Ishikawa (cell line): Measurements from ENCODE around the gene UHRF2.

Experiments
- CEBPB ChIP-seq: IDR thresholded peaks from 2 replicates; pipeline ENCODE4 v1.6.1; 2012
- CREB1 ChIP-seq: IDR thresholded peaks from 2 replicates; pipeline ENCODE4 v1.6.1; 2012; ENCODE audit warnings: low read depth
- EGR1 ChIP-seq: IDR thresholded peaks from 2 replicates; pipeline ENCODE4 v1.6.1; 2012
- EP300 ChIP-seq: IDR thresholded peaks from 2 replicates; pipeline ENCODE4 v1.6.1; 2012; ENCODE audit warnings: borderline replicate concordance
- FOXM1 ChIP-seq: IDR thresholded peaks from 2 replicates; pipeline ENCODE4 v1.6.1; 2012; ENCODE audit warnings: low read depth, borderline replicate concordance
- NFIC ChIP-seq: IDR thresholded peaks from 2 replicates; pipeline ENCODE4 v1.6.1; 2012
- RAD21 ChIP-seq: IDR thresholded peaks from 2 replicates; pipeline ENCODE4 v1.6.1; 2012; ENCODE audit warnings: low read depth
- REST ChIP-seq: IDR thresholded peaks from 2 replicates; pipeline ENCODE4 v1.6.1; 2012; ENCODE audit warnings: low read depth, mild to moderate bottlenecking
- TAF1 ChIP-seq: IDR thresholded peaks from 2 replicates; pipeline ENCODE4 v1.6.1; 2012; ENCODE audit warnings: low read depth, mild to moderate bottlenecking
- TCF12 ChIP-seq: IDR thresholded peaks from 2 replicates; pipeline ENCODE4 v1.6.1; 2012; ENCODE audit warnings: low read depth
- TEAD4 ChIP-seq: IDR thresholded peaks from 2 replicates; pipeline ENCODE4 v1.6.1; 2012
- USF1 ChIP-seq: IDR thresholded peaks from 2 replicates; pipeline ENCODE4 v1.6.1; 2012
- YY1 ChIP-seq: IDR thresholded peaks from 2 replicates; pipeline ENCODE4 v1.6.1; 2012; ENCODE audit warnings: low read depth
- ZBTB7A ChIP-seq: IDR thresholded peaks from 2 replicates; pipeline ENCODE4 v1.6.1; 2012; ENCODE audit warnings: low read depth
- TF ChIP-seq, protein P1 (sequence below): IDR thresholded peaks from 2 replicates; pipeline ENCODE4 v1.6.1; 2012

UHRF2 gene

GRCh38 chr9:6461619-6462018 is 48.6 kb downstream of the UHRF2 start:
- TF ChIP-seq EGR1 (no peak), TAF1 (no peak), REST (no peak), EP300 (no peak), USF1 (no peak), ZBTB7A (no peak), RAD21 (no peak), CREB1 (no peak), TCF12 (no peak), YY1 (no peak)
- TF ChIP-seq, protein P1, sequence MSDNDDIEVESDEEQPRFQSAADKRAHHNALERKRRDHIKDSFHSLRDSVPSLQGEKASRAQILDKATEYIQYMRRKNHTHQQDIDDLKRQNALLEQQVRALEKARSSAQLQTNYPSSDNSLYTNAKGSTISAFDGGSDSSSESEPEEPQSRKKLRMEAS, result no peak

- TF ChIP-seq RAD21 (no peak), REST (no peak), TEAD4 (0 out of 2 replicates have a peak, but pooled peaks have one; percentile 9)
These were observed 54.1 kb downstream of the UHRF2 start for GRCh38 chr9:6467006-6467625.

GRCh38 chr9:6471231-6471850 is 58.3 kb downstream of the UHRF2 start:
- no peak for TF ChIP-seq ZBTB7A
- TF ChIP-seq YY1, result no peak
- no peak for TF ChIP-seq CEBPB
- no peak for TF ChIP-seq NFIC
- no peak for TF ChIP-seq USF1
- no peak for TF ChIP-seq FOXM1
- no peak for TF ChIP-seq TAF1
- TF ChIP-seq RAD21, result no peak
- TF ChIP-seq TEAD4, result no peak
- TF ChIP-seq EGR1, result no peak

GRCh38 chr9:6473151-6473550 is 60.2 kb downstream of the UHRF2 start:
- TF ChIP-seq RAD21, result no peak
- TF ChIP-seq TEAD4, result no peak
- no peak for TF ChIP-seq EP300
- TF ChIP-seq TCF12, result no peak
- no peak for TF ChIP-seq NFIC
- TF ChIP-seq ZBTB7A, result no peak
- no peak for TF ChIP-seq CREB1
- TF ChIP-seq, protein P1, result no peak

- no peak for TF ChIP-seq RAD21
- no peak for TF ChIP-seq CREB1
- no peak for TF ChIP-seq USF1
- TF ChIP-seq CEBPB, result no peak
- TF ChIP-seq NFIC, result no peak
- no peak for TF ChIP-seq TAF1
- no peak for TF ChIP-seq ZBTB7A
- TF ChIP-seq EGR1, result no peak
- TF ChIP-seq TEAD4, result no peak
- no peak for TF ChIP-seq YY1
- TF ChIP-seq FOXM1, result no peak
- no peak for TF ChIP-seq EP300
- TF ChIP-seq TCF12, result no peak
- TF ChIP-seq, protein P1, result no peak
- no peak for TF ChIP-seq REST
These were observed 67.0 kb downstream of the UHRF2 start for GRCh38 chr9:6479959-6480358.
